T-helper 2 cell (primary cell): Measurements from ENCODE around the gene ARPC1A.
A peak's percentile ranks its signal among the peaks of the same experiment; 100 is the strongest.
"Not testable (repeated sequence)": the region's sequence is repeated elsewhere in the genome, so short reads cannot be mapped to it uniquely, and the experiment has no call there.

ENCODE experiments used
- DNase-seq, 5 experiments: peaks; one replicate each; pipeline versions ENCODE4 v3.0.0 to v3.0.0-alpha.2; 2012 to 2022
- total RNA-seq, 2 donors: gene quantifications; one replicate each; lab custom pipeline; 2026; lab: John Stamatoyannopoulos, UW

ARPC1A gene
- 3.4 to 4.3 reads per million in 2 donors for total RNA-seq

DNA sequence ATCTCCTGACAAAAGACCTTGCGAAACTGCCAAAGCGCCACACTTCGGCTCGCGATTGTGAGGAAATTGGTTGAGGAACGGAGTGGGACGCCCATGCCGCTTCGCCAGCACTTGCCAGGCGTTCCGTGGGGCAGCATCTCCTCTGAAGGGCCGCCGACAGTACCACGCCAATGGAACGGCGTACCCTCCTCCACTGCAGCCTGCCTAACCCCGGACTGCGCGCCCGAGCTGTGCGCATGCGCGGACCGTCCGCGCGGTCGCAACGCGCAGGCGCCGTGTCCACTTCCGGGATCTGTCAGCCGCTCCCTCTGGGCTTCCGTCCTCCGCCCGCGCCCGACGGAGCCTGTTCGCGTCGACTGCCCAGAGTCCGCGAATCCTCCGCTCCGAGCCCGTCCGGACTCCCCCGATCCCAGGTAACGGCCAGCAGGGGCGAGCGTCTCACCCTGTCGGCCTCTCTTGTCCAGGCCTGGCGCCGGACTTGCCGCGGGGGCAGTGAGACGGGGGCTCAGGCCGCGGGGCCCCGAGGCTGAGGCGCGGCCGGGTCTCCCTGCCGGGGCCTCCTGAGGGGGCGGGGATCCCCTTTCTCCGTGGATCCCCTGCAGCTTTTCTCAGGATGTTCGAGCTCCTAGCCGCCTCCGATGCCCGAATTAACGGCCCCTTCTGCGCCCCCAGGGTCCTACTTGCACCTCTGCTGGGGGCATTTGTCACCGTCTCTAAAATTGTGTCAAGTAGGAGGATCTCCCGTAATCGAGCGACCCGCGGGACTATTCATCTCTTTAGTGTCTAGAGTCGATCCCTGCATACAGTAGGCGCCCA is at the start of gene ARPC1A:
TSS of gene ARPC1A (plus strand) at position 307 of the 816 bp plus-strand sequence. CDS start 7,456 bp downstream, outside the sequence.
- peak; percentile 82 to 93 (median 87) for DNase-seq

DNA sequence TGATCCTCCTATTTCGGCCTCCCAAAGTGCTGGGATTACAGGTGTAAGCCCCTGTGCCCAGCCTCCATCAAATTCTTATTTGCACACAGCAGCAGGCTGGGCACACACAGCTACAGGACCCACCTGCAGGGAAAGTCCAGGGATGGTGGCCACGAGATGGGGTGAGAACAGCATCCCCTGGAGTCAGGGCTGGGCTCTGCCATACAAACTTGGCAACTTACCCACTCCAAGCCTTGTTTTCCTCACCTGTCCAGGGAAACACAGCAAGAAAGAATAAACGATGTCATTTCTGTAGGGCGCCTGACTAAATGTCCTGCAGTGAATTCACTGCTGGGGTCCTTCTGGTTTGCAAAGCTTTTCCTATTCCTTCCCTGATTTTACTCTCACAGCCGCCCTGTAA is 47.5 kb upstream of the ARPC1A start:
- DNase-seq = no peak

DNA sequence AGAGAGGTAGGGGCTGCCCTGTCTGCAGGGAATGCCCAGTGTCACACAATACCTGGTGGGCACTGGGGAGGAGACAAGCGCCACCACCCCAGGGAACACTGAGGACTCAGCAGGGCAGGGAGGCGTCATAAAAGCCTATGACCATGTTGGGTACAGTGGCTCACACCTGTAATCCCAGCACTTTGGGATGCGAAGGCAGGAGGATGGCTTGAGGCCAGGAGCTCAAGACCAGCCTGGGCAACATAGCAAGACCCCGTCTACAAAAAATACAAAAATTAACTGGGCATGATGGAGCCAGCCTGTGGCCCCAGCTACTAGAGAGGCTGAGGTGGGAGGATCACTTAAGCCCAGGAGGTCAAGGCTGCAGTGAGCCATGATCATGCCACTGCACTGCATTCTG is 41.5 kb upstream of the ARPC1A start:
- not testable (repeated sequence) for DNase-seq

DNA sequence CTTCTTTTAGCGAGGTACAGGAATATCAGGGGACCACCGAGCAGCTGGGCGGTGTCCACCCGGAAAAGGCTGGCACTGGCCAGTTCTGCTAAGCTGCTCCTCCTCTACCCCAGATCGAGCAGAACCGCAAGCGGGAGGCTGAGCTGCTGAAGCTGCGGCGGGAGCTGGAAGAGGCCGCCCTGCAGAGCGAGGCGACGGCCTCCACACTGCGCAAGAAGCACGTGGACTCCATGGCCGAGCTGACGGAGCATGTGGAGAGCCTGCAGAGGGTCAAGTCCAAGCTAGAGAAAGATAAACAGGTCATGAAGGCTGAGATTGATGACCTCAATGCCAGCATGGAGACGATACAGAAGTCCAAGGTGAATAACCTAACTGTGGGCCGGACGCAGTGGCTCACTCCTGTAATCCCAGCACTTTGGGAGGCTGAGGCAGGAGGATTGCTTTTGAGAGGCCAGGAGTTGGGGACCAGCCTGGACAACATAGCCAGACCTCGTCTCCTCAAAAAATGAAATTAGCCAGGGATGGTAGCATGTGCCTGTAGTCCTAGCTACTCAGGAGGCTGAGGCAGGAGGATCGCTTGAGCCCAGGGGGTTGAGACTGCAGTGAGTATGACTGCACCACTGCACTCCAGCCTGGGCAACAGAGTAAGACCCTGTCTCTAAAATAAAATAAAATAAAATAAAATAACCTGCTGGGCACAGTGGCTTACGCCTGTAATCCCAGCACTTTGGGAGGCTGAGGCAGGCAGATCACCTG is 37.7 kb upstream of the ARPC1A start:
- no peak for DNase-seq

DNA sequence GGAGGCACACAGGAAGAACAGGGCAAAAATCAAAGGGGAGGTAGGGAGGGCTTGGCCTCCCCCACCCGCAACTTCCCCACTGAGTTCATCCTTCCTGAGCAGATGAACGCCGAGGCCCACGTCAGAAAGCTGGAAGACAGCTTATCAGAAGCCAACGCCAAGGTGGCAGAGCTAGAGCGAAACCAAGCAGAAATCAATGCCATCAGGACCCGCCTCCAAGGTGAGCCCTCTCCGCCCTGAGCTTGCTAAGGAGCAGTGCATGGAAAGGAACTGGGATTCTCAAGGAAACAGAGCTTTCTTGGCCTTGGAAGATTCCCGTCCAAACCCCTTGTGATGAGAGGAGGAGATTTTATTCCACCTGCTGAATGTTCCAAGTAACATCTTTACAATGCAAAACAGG is 36.5 kb upstream of the ARPC1A start:
- no peak for DNase-seq

DNA sequence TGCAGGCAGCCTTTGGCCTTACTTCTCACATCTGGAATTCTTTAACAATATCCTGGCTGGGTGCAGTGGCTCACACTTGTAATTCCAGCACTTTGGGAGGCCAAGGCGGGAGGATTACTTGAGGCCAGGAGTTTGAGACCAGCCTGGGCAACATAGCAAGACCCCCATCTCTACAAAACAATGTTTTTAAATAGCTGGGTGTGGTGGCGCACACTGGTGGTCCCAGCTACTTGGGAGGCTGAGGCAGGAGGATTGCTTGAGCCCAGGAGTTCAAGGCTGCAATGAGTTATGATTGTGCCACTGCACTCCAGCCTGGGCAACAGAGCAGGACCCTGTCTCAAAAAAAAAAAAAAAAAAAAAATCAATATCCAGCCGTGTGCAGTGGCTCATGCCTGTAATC is 35.5 kb upstream of the ARPC1A start:
- DNase-seq = not testable (repeated sequence)

DNA sequence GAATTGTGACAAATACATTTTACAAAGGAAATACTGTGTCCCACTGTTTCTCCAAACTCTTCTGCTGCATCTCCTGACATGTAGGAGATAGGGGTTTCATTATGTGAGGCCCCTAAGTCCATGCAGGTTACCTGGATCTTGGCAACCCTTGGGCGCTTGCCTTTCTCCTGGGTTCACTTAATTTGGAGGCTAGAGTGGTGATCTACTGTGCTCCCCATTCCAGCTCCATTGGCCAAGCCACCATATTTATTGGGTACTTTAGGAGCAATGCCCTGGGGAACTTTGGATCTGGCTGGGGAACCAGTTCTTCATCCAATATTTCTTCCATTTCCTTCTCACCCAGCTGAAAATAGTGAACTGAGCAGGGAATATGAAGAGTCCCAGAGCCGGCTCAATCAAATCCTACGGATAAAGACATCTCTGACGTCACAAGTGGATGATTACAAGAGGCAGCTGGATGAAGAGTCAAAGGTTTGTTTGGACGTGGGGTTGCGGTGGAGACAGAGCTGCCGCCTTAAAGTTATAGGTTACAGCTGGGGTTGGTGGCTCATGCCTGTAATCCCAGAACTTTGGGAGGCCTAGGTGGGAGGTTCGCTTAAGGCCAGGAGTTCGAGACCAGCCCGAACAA is 34.6 kb upstream of the ARPC1A start:
- DNase-seq = no peak

DNA sequence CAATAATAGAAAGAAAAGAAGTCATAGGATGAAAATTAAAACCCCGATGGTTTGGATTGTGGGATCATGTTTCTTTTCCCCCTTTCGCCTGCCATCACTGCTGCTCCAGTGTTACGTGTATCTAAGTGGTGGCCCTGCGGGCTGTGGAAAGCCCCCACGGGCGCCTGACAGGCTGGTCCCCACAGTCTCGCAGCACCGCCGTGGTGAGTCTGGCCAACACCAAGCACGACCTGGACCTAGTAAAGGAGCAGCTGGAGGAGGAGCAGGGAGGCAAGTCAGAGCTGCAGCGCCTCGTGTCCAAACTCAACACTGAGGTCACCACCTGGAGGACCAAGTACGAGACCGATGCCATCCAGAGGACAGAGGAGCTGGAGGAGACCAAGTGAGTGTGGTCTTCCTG is 33.6 kb upstream of the ARPC1A start:
- no peak for DNase-seq

DNA sequence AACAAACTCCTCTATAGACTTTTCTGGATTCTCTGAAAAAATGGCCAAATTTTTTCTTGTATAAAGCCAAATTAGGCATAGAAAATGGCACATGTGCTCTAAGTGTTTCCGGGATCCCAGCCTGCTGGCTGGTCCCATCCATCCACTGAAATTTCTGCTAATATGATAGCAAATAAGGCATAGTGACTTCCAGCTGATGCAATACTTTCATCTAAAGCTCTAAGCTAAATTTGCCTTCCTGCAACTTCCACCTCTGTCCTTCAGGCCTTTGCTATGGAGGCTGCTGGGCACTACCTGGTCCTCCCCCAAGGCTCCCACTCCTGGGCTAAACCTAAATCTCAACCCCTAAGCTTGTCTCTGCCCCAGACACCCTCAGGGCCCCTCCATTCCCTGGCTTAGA is 32.5 kb upstream of the ARPC1A start:
- DNase-seq = no peak

DNA sequence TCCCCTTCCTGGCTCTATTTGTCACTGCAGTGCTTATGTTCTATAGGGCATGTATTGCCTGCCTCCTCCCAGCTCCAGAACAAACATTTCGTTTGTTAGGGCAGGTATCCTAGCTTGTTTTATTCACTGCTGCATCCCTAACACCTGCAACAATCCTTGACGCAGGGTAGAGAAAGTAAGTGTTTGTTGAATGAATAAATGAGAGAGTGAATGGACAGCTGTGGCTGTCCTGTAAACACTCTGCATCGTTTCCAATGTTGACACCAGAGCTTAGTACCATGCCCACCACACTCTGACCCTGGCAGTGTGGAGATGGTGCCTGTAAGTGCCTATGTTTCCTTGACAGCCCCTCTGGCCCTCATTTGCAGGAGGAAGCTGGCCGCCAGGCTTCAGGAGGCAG is 32.0 kb upstream of the ARPC1A start:
- no peak for DNase-seq

DNA sequence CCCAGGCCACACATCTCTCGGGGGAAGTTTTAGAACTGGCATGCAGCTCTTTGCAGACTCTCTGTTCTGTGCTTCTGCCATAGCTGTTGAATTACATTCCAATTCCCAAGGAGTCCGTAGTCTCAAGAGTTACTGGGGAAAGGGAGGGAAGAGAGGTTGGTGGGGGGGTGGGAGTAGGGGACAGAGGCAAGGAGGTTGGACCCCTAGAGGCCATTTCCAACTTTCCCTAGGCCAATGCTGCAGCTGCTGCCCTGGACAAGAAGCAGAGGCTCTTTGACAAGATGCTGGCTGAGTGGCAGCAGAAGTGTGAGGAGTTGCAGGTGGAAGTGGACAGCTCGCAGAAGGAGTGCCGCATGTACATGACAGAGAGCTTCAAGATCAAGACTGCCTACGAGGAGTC is 29.2 kb upstream of the ARPC1A start:
- DNase-seq = no peak

DNA sequence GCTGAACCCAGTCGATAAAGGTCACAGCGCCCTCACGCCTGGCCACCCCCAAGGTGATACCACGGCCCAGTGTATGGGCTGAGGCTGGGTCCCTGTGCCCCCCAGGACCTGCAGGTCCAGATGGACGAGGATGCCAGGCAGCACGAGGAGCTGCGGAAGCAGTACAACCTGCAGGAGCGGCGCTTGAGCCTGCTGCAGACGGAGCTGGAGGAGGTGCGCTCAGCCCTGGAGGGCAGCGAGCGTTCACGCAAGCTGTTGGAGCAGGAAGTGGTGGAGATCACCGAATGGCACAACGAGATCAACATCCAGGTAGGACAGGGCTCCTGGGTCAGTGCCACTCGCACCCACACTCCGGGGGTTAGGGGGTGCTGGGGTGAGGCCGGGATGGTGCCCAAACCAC is 24.2 kb upstream of the ARPC1A start:
- DNase-seq = no peak

DNA sequence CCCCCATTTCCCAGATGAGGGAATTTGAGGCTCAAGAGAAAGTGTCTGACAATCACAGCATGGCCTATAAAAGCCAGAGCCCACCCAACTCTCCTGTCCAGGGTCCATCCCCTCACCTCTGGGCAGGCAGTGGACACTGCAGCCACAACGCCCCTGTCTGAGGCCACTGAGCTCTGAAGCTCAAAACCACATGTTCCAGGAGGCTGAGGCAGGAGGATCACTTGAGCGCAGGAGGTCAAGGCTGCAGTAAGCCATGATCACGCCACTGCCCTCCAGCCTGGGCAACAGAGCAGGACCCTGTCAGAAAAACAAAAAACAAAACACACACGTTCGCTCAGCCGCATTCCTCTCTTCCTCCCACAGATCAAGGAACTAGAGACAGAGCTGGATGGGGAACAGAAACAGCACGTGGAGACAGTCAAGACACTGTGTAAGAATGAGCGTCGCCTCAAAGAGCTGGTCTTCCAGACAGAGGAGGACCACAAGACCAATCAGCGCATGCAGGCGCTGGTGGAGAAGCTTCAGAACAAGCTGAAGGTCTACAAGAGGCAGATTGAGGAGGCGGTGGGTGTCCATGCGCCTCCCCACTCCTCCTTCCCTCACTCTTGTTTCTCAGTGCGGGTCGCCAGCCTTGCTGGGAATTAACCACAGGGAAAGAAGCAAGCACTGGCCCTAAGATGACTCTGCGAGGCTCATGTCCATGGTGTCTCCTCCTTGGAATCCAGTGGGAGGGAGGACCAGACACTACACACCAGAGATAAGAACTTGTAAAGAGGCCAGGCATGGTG is 20.0 kb upstream of the ARPC1A start:
- DNase-seq = no peak

DNA sequence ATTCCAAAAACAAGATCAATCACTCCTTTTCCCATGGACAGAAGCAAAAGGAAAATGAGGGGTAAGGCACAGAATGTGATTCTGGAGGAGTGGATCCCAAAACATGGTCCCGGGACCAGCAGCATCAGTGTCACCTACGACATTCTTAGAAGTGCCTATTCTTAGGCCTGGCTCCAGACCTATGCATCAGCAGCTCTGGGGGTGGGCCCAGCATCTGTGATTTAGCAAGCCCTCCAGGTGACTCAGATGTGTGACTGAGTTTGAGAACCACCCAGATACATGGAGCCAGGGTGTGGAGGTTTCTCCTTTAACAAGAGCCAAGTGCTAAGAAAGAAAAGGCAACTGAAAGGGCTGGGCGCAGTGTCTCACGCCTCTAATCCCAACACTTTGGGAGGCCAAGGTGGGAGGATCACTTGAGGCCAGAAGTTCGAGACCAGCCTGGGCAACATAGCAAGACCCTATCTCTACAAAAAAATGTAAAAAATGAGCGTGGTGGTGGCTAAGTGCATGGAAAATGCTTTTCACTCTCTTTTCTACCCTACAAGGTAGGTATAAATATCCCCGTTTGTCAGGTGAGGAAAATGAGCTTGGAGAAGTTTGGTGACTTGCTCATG is 17.1 kb upstream of the ARPC1A start:
- DNase-seq = no peak

DNA sequence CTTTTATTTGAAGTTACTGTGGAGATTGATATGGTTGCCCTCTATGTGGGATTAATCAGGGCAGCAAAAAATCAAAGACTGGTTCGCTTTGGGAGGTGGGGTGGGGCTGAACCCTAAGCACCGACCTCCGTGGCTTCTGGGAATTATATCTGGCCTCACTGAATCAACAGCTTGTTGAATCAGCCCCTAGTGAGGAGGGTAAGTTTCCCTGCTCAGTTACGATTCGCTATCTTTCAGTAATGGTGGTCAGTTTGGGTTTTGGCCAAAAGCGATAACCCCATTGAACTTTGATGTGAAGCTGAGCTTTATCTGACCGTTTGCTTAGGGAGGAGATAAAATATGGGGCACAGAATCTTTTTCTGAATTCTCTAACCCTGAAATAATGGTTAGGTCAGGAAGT is 16.6 kb upstream of the ARPC1A start:
- DNase-seq = no peak

DNA sequence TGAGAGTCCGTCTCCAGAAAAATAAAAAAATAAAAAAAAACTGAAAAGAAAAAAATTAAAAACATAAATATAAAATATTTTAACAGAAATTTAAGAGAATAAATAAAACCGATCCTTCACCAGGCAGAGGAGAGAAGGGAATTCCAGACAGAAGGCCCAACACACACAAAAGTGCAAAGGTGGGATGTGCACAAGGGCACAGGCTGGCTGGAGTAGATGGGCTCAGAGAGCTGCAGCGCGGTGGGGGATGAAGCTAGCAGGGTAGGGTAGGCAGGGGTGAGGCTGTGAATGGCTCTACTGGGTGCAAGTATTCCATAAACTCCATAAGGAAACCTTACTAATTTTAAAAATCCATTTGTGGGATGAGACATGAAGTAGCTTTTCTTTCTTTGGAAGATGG is 15.7 kb upstream of the ARPC1A start:
- no peak for DNase-seq

DNA sequence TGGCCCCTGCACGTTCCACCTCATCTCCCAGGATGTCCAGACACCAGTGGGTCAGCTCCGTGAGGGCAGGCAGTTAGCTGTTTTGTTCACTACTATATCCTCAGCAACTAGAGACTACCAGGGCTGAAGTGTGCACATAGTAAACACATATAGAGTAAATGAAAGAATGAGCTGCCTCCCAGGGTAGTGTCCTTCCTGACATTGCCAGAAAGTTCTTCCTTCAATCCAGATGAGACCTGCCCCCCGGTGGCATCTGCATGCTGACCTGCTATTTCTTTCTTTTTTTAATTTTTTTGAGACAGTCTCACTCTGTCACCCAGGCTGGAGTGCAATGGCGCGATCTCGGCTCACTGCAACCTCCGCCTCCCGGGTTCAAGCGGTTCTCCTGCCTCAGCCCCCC is 14.0 kb upstream of the ARPC1A start:
- no peak for DNase-seq

DNA sequence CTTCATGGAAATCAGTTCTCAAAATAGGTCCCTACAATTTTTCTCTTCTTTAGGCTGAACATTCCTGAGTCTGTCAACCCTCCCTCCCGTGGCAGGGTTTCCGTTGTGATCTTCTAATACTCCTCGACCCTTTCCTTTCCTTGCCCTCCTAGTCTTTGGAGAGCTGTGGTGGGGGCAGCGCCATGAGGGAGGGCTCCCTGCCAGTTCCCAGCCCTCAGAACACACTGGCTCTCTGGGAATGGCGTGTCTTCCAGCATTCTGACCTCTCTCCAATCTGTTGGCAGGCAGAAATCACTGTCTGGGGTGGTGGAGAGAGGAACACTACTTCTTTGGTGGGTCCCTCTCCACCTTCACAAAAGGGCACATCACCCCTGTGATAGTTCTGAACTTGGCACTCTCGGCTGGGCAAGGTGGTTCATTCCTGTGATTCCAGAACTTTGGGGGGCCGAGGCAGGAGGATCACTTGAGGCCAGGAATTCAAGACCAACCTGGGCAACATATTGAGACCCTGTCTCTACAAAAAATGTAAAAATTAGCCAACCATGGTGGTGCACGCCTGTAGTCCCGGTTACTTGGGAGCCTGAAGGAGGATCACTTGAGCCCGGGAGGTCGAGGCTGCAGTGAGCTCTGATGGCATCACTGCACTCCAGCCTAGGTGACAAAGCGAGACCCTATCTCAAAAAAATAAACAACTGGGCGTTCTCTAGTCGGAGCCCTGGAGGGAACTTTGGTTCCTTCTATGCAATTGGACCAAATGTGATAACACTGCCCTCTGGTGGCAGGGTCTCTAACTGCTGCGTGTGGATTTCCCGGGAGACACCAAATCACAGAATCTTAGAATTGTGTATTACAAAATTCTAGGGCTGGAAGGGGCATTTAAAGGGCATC is 13.1 kb upstream of the ARPC1A start:
- DNase-seq = peak; percentile 35 to 66 (median 55)

DNA sequence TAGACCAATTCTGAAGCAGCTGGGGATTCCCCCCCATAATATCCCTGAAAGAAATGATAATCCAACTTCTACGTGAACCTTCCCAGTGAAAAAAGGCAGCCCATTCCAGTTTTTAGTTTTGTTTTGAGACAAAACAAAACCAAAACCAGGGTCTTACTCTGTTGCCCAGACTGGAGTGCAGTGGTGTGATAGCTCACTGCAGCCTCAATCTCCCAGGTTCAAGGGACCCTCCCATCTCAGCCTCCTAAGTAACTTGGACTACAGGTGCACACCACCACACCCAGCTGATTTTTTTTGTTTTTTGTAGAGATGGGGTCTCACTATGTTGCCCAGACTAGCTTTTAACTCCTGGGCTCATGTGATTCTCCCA is 12.5 kb upstream of the ARPC1A start:
- peak in 1 of 5 experiments; percentile 43 for DNase-seq

DNA sequence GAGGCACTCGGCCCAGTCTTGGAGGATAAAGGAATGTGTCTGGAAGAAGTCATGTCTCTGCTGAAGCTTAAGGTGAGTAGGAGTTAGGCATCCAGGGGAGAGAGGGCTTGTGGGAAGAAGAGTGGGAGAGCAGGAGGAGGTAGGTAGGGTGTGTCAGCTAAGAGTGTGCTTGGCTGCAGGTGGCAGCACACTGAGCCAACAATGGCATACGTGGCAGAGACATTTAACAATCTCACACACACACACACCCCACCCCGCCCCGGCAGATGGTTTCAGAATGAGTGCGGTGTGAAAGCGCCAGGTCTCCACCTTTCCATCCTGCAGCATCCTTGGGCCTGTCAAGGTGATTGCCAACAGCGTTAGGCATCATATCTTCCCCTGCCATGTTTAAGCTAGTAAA is 11.2 kb upstream of the ARPC1A start:
- peak in 1 of 5 experiments; percentile 83 for DNase-seq

DNA sequence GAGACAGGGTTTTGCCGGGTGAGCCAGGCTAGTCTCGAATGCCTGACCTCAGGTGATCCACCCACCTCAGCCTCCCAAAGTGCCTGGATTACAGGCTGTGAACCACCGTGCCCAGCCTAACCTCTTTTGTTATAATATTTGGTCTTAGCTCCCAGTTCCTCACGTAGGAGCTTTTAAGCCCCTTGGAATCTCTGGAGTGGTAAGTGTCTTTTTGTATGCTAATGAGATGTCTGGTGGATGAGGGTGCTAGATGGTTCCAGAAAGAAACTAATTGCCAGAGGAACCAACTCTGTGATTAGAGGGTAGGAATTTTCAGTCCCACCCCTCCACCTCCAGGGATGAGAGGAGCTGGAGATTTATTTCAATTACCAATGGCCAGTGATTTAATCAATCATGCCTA is 5.3 kb upstream of the ARPC1A start:
- DNase-seq = no peak
